Cardiac muscle cell (in vitro differentiated cells and primary cell): Measurements from ENCODE around the gene IL10RA. TPM values are rescaled to one million over a fixed set of nuclear protein-coding genes. Genes with fewer than 3 reads are reported as not detected.

Experiments used
- DNase-seq, 2 donors: peaks; one replicate each; pipeline versions ENCODE4 v3.0.0 to v3.0.0-alpha.2; 2010 to 2017; ENCODE audit warnings: low read depth in 1 of 2, low spot score in 1 of 2
- H3K27ac ChIP-seq: fragments of 200-600 bp; sonication (generic); 2 replicates; pipeline ENCODE4 v1.5.1; 2016
- H3K27me3 ChIP-seq: fragments of 200-600 bp; sonication (generic); 2 replicates; pipeline ENCODE4 v1.6.0; 2016; ENCODE audit warnings: control low read depth
- H3K36me3 ChIP-seq: fragments of 200-600 bp; sonication (generic); 2 replicates; pipeline ENCODE4 v1.5.1; 2016; ENCODE audit warnings: control low read depth
- H3K4me1 ChIP-seq: fragments of 200-600 bp; sonication (generic); 2 replicates; pipeline ENCODE4 v1.8.1; 2017; ENCODE audit warnings: low read depth, mild to moderate bottlenecking, mixed run types
- H3K4me3 ChIP-seq: fragments of 200-600 bp; sonication (generic); 2 replicates; pipeline ENCODE4 v1.5.1; 2016; ENCODE audit warnings: mild to moderate bottlenecking
- H3K9me3 ChIP-seq: fragments of 200-600 bp; sonication (generic); 2 replicates; pipeline ENCODE4 v1.5.1; 2017; ENCODE audit warnings: low read depth, mild to moderate bottlenecking, control low read depth
- polyA plus RNA-seq: library from polyadenylated mRNA; unstranded; fragments of >200 nt; fragmentation: Nextera tagmentation; extraction: Ambion mirVana; gene quantifications from 2 replicates; pipeline ENCODE4 v1.2.1, GENCODE V29; 2016
- total RNA-seq: library from RNA; depleted of rRNA; stranded (reverse); fragments of >200 nt; gene quantifications from 2 replicates; pipeline ENCODE4 v1.2.3, GENCODE V29; 2016
- TF ChIP-seq, protein P1 (sequence below): IDR thresholded peaks from 2 replicates; pipeline ENCODE4 v1.5.1; 2012; ENCODE audit warnings: low read depth, mild to moderate bottlenecking, low read length

The IL10RA gene
- total and polyA plus RNA-seq, 2 experiments from 2014 or later, result not detected

- TF ChIP-seq, protein P1, sequence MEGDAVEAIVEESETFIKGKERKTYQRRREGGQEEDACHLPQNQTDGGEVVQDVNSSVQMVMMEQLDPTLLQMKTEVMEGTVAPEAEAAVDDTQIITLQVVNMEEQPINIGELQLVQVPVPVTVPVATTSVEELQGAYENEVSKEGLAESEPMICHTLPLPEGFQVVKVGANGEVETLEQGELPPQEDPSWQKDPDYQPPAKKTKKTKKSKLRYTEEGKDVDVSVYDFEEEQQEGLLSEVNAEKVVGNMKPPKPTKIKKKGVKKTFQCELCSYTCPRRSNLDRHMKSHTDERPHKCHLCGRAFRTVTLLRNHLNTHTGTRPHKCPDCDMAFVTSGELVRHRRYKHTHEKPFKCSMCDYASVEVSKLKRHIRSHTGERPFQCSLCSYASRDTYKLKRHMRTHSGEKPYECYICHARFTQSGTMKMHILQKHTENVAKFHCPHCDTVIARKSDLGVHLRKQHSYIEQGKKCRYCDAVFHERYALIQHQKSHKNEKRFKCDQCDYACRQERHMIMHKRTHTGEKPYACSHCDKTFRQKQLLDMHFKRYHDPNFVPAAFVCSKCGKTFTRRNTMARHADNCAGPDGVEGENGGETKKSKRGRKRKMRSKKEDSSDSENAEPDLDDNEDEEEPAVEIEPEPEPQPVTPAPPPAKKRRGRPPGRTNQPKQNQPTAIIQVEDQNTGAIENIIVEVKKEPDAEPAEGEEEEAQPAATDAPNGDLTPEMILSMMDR, result no peak
- Histone ChIP-seq H3K4me3 (no peak overlapping the region), H3K9me3 (no peaks in the 10 kb centered on the region), H3K36me3 (no peaks in the 10 kb centered on the region), H3K4me1 (no peaks in the 10 kb centered on the region), H3K27ac (no peak overlapping the region), H3K27me3 (peaks cover 49% of the 10 kb centered on the region)
- no peak for DNase-seq
Measured at GRCh38 chr11:117989351-117990102, 3.3 kb downstream of the IL10RA start.

GRCh38 chr11:117992136-117992535 is 5.9 kb downstream of the IL10RA start:
- Histone ChIP-seq H3K36me3 (no peaks in the 10 kb centered on the region), H3K4me1 (no peaks in the 10 kb centered on the region), H3K9me3 (no peaks in the 10 kb centered on the region), H3K27me3 (peaks cover 23% of the 10 kb centered on the region), H3K4me3 (no peak overlapping the region), H3K27ac (no peak overlapping the region)
- TF ChIP-seq, protein P1, result no peak
- no peak for DNase-seq

DNA sequence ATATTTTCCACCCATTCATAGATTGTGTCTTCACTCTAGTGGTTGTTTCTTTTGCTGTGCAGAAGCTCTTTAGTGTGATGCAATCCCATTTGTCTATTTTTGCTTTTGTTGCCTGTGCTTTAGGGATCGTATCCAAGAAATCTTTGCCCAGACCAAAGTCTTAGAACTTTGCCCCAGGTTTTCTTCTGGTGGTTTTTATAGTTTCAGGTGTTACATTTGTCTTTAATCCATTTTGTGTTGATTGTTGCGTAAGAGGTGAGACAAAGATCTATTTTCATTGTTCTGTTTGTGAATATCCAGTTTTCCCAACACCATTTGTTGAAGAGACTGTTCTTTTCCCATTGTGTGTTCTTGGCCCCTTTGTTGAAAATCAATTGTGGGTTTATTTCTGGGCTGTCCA is 6.4 kb downstream of the IL10RA start:
- no peaks in the 10 kb centered on the region for H3K9me3 ChIP-seq
- no peak for DNase-seq
- TF ChIP-seq, protein P1, result no peak
- no peaks in the 10 kb centered on the region for H3K36me3 ChIP-seq
- no peak overlapping the region for H3K4me3 ChIP-seq
- peaks cover 18% of the 10 kb centered on the region for H3K27me3 ChIP-seq
- H3K27ac ChIP-seq, result no peak overlapping the region
- no peaks in the 10 kb centered on the region for H3K4me1 ChIP-seq

DNA sequence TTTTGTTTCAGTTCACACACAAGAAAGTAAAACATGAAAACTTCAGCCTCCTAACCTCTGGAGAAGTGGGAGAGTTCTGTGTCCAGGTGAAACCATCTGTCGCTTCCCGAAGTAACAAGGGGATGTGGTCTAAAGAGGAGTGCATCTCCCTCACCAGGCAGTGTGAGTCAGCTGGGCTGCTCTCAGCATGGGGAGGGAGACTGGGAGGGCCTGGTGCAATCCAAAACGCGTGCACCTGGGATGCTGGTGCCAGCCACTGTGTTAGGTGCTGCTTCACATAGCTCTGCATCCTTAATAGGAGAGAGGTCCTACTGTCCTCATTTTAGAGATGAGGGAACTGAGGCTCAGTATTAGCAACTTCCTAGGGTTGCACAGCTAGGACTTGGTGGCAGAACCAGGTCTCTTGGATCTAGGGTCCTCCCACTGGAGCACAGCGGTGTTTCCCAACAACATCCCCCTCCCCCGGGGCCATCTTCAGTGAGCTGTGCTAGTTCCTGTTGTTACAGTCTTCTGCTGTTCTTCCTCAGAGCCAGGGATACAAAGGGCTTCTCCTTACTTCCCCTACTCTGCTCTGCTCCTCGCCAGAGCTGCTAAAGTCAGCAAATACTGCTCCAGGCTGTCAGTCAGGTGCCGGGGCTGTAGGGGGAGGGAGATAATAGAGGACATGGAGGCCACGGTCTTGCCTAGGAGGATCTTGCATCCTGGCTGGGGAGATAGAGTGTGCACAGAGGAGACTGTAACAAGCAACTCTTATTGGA is 8.0 kb downstream of the IL10RA start:
- no peak overlapping the region for H3K4me3 ChIP-seq

DNA sequence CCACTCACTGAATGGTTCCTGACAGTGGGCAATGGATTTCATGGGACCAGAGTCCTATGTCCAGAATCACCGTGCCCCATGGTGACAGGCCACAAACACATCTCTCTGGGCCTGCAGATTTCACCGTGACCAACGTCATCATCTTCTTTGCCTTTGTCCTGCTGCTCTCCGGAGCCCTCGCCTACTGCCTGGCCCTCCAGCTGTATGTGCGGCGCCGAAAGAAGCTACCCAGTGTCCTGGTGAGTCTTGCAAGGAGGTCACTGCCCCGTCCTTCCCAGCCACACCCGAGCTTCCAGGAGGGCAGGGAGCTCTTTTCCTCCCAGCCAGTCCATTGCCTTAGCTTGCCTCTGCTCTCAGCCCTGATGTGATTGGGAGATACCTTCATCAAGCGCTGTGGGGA is 9.3 kb downstream of the IL10RA start:
- Histone ChIP-seq H3K4me3 (no peak overlapping the region), H3K9me3 (no peaks in the 10 kb centered on the region), H3K27me3 (no peaks in the 10 kb centered on the region), H3K36me3 (no peaks in the 10 kb centered on the region), H3K27ac (no peak overlapping the region), H3K4me1 (no peaks in the 10 kb centered on the region)
- DNase-seq, result no peak
- TF ChIP-seq, protein P1, result no peak

More for the DNA sequence above, 8.0 kb downstream of the IL10RA start:
- H3K4me1 ChIP-seq, result no peaks in the 10 kb centered on the region
- H3K9me3 ChIP-seq, result no peaks in the 10 kb centered on the region
- TF ChIP-seq, protein P1, result no peak
- no peak for DNase-seq
- H3K27ac ChIP-seq, result no peak overlapping the region
- H3K36me3 ChIP-seq, result no peaks in the 10 kb centered on the region
- H3K27me3 ChIP-seq, result peaks cover 4% of the 10 kb centered on the region
